GM19025 (cell line): Measurements from ENCODE around the gene QPCTL.
A peak's percentile ranks its signal among the peaks of the same experiment; 100 is the strongest.
"Not testable (repeated sequence)": the region's sequence is repeated elsewhere in the genome, so short reads cannot be mapped to it uniquely, and the experiment has no call there.

Experiments
- ATAC-seq: cut with Tn5 transposase; IDR thresholded peaks from one replicate; pipeline ENCODE4 v1.9.1; 2021; ENCODE audit warnings: mild to moderate bottlenecking, low read depth, moderate library complexity; ENCODE audit not compliant: unreplicated experiment

The QPCTL gene

GRCh38 chr19:45716359-45717130 is 24.1 kb downstream of the QPCTL start:
- ATAC-seq = no peak

- ATAC-seq = peak; percentile 94
Measured at GRCh38 chr19:45717131-45717982, 24.9 kb downstream of the QPCTL start.

- no peak for ATAC-seq
Measured at GRCh38 chr19:45717983-45718650, 25.7 kb downstream of the QPCTL start.

GRCh38 chr19:45720065-45720464 is 27.6 kb downstream of the QPCTL start:
- not testable (repeated sequence) for ATAC-seq

- not testable (repeated sequence) for ATAC-seq
Measured at GRCh38 chr19:45728683-45729082, 36.2 kb downstream of the QPCTL start.

GRCh38 chr19:45729800-45730290 is 37.4 kb downstream of the QPCTL start:
- no peak for ATAC-seq

GRCh38 chr19:45730368-45731288 is 38.2 kb downstream of the QPCTL start, which contains the start of gene FBXO46:
Gene FBXO46 (minus strand): TSS chr19:45730896. CDS start chr19:45713495, 17,401 bp downstream.
- peak; percentile 91 for ATAC-seq

- ATAC-seq = no peak
Measured at GRCh38 chr19:45733160-45733810, 40.8 kb downstream of the QPCTL start, which contains the start of gene MEIOSIN. Gene MEIOSIN (plus strand): TSS chr19:45733439. CDS start chr19:45735377, 1,938 bp downstream.

GRCh38 chr19:45739498-45740439 is 47.3 kb downstream of the QPCTL start:
- ATAC-seq = no peak

- ATAC-seq = no peak
Measured at GRCh38 chr19:45742969-45743368, 50.5 kb downstream of the QPCTL start.

- no peak for ATAC-seq
Measured at GRCh38 chr19:45745606-45746005, 53.1 kb downstream of the QPCTL start.

GRCh38 chr19:45746866-45747265 is 54.4 kb downstream of the QPCTL start:
- ATAC-seq = no peak

GRCh38 chr19:45747513-45747912 is 55.0 kb downstream of the QPCTL start:
- no peak for ATAC-seq

GRCh38 chr19:45751483-45751882 is 59.0 kb downstream of the QPCTL start:
- not testable (repeated sequence) for ATAC-seq

GRCh38 chr19:45752639-45753038 is 60.2 kb downstream of the QPCTL start:
- no peak for ATAC-seq

GRCh38 chr19:45753548-45753947 is 61.1 kb downstream of the QPCTL start:
- ATAC-seq = no peak
